Neural cell (in vitro differentiated cells): Measurements from ENCODE around the gene CDK6. TPM values are rescaled to one million over a fixed set of nuclear protein-coding genes. Genes with fewer than 3 reads are reported as not detected.

ENCODE experiments used
- H2AFZ ChIP-seq: fragments of 200-600, 300-800 bp; sonication (generic), shearing (Covaris generic); 2 replicates; pipeline ENCODE4 v1.6.0; 2014; ENCODE audit warnings: low read depth, mild to moderate bottlenecking, antibody characterized with exemption, low read length, moderate library complexity
- H3F3A ChIP-seq: fragments of 200-600 bp; shearing (Covaris generic); 2 replicates; pipeline ENCODE4 v1.6.1; 2016; ENCODE audit warnings: mild to moderate bottlenecking, moderate library complexity, mixed read lengths, antibody characterized with exemption, low read length; ENCODE audit not compliant: insufficient read depth, poor library complexity, severe bottlenecking
- H3K27ac ChIP-seq: fragments of 200-600, 300-800 bp; sonication (generic), shearing (Covaris generic); 2 replicates; pipeline ENCODE4 v1.5.1; 2014; ENCODE audit warnings: mild to moderate bottlenecking, low read length, moderate library complexity
- H3K27me3 ChIP-seq: fragments of 300-800, 200-600 bp; sonication (generic), shearing (Covaris generic); 2 replicates; pipeline ENCODE4 v1.6.0; 2014; ENCODE audit warnings: mild to moderate bottlenecking, low read depth, low read length, moderate library complexity; ENCODE audit not compliant: insufficient read depth
- H3K36me3 ChIP-seq: fragments of 300-800, 200-600 bp; sonication (generic), shearing (Covaris generic); 2 replicates; pipeline ENCODE4 v1.5.1; 2014; ENCODE audit warnings: mild to moderate bottlenecking, antibody characterized with exemption, low read length, moderate library complexity; ENCODE audit not compliant: insufficient read depth
- H3K4me2 ChIP-seq: fragments of 300-800, 200-600 bp; sonication (generic), shearing (Covaris generic); 2 replicates; pipeline ENCODE4 v1.6.0; 2014; ENCODE audit warnings: mild to moderate bottlenecking, low read length
- H3K4me3 ChIP-seq: fragments of 300-800, 200-600 bp; sonication (generic), shearing (Covaris generic); 2 replicates; pipeline ENCODE4 v1.5.1; 2014; ENCODE audit warnings: mild to moderate bottlenecking, low read length, moderate library complexity
- H3K79me2 ChIP-seq: fragments of 200-600 bp; shearing (Covaris generic); replicated peaks from 2 replicates; pipeline ENCODE4 v1.6.0; 2014; ENCODE audit warnings: mild to moderate bottlenecking, low read length, moderate library complexity; ENCODE audit not compliant: insufficient read depth
- H3K9ac ChIP-seq: fragments of 300-800, 200-600 bp; sonication (generic), shearing (Covaris generic); 2 replicates; pipeline ENCODE4 v1.6.1; 2016; ENCODE audit warnings: mild to moderate bottlenecking, low read length, mixed read lengths
- H3K9me2 ChIP-seq: fragments of 200-600 bp; shearing (Covaris generic); 2 replicates; pipeline ENCODE4 v1.6.1; 2016; ENCODE audit warnings: mild to moderate bottlenecking, low read length, mixed read lengths; ENCODE audit not compliant: insufficient read depth
- H3K9me3 ChIP-seq: fragments of 200-600, 300-800 bp; sonication (generic), shearing (Covaris generic); 2 replicates; pipeline ENCODE4 v1.6.1; 2016; ENCODE audit warnings: mild to moderate bottlenecking, mixed run types, low read length, moderate library complexity, mixed read lengths
- H4K20me1 ChIP-seq: fragments of 200-600 bp; shearing (Covaris generic); 2 replicates; pipeline ENCODE4 v1.6.1; 2016; ENCODE audit warnings: mild to moderate bottlenecking, mixed run types; ENCODE audit not compliant: insufficient read depth
- EP300 ChIP-seq: fragments of 450-650 bp; conservative IDR thresholded peaks from 2 replicates; pipeline ENCODE4 v1.6.1; 2014; ENCODE audit warnings: antibody characterized with exemption, mild to moderate bottlenecking, moderate library complexity; ENCODE audit not compliant: poor library complexity, severe bottlenecking
- EZH2 ChIP-seq: fragments of 200-600, 300-800 bp; shearing (Covaris generic), sonication (generic); IDR thresholded peaks from 2 replicates; pipeline ENCODE4 v1.6.1; 2014; ENCODE audit warnings: antibody characterized with exemption, low read length, borderline replicate concordance, mild to moderate bottlenecking; ENCODE audit not compliant: insufficient read depth, poor library complexity, severe bottlenecking
- MXI1 ChIP-seq: fragments of 450-650 bp; conservative IDR thresholded peaks from 2 replicates; pipeline ENCODE4 v1.6.1; 2014; ENCODE audit warnings: antibody characterized with exemption, mild to moderate bottlenecking; ENCODE audit not compliant: poor library complexity, severe bottlenecking
- POLR2AphosphoS5 ChIP-seq: IDR thresholded peaks from 2 replicates; pipeline ENCODE4 v1.6.1; 2012
- RAD21 ChIP-seq: fragments of 450-650 bp; conservative IDR thresholded peaks from 2 replicates; pipeline ENCODE4 v1.6.1; 2014; ENCODE audit warnings: antibody characterized with exemption, mild to moderate bottlenecking, moderate library complexity
- REST ChIP-seq: IDR thresholded peaks from 2 replicates; pipeline ENCODE4 v1.6.1; 2012; ENCODE audit warnings: borderline replicate concordance
- SMC3 ChIP-seq: fragments of 450-650 bp; conservative IDR thresholded peaks from 2 replicates; pipeline ENCODE4 v1.6.1; 2014; ENCODE audit warnings: antibody characterized with exemption, mild to moderate bottlenecking, moderate library complexity; ENCODE audit not compliant: poor library complexity
- TAF1 ChIP-seq: IDR thresholded peaks from 2 replicates; pipeline ENCODE4 v1.6.1; 2012; ENCODE audit warnings: low read depth
- polyA plus RNA-seq: library from polyadenylated mRNA; depleted of rRNA; stranded (reverse); fragments of >200 nt; gene quantifications from 2 replicates; pipeline ENCODE4 v1.2.3, GENCODE V29; 2014
- TF ChIP-seq, protein P1 (sequence below): fragments of 450-650 bp; IDR thresholded peaks from 2 replicates; pipeline ENCODE4 v1.5.1; 2014; ENCODE audit warnings: antibody characterized with exemption, mild to moderate bottlenecking, moderate library complexity; ENCODE audit not compliant: poor library complexity, severe bottlenecking

CDK6 gene
- polyA plus RNA-seq, 1 donor from 2014 or later: 4.1 TPM

- no peak overlapping the region for H3K4me3 ChIP-seq
- H3K27me3 ChIP-seq: no peaks in the 10 kb centered on the region
- no peaks in the 10 kb centered on the region for H3K9me2 ChIP-seq
- H3K9ac ChIP-seq: no peak overlapping the region
- H3K79me2 ChIP-seq: no peaks in the 10 kb centered on the region
- H3K36me3 ChIP-seq: no peaks in the 10 kb centered on the region
- TF ChIP-seq REST (no peak), EP300 (no peak), MXI1 (no peak), POLR2AphosphoS5 (no peak), RAD21 (no peak), SMC3 (no peak), TAF1 (no peak), EZH2 (no peak)
- TF ChIP-seq, protein P1, sequence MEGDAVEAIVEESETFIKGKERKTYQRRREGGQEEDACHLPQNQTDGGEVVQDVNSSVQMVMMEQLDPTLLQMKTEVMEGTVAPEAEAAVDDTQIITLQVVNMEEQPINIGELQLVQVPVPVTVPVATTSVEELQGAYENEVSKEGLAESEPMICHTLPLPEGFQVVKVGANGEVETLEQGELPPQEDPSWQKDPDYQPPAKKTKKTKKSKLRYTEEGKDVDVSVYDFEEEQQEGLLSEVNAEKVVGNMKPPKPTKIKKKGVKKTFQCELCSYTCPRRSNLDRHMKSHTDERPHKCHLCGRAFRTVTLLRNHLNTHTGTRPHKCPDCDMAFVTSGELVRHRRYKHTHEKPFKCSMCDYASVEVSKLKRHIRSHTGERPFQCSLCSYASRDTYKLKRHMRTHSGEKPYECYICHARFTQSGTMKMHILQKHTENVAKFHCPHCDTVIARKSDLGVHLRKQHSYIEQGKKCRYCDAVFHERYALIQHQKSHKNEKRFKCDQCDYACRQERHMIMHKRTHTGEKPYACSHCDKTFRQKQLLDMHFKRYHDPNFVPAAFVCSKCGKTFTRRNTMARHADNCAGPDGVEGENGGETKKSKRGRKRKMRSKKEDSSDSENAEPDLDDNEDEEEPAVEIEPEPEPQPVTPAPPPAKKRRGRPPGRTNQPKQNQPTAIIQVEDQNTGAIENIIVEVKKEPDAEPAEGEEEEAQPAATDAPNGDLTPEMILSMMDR: no peak
- no peak overlapping the region for H2AFZ ChIP-seq
- no peaks in the 10 kb centered on the region for H3F3A ChIP-seq
- H3K9me3 ChIP-seq: no peaks in the 10 kb centered on the region
- H4K20me1 ChIP-seq: no peaks in the 10 kb centered on the region
- H3K4me2 ChIP-seq: no peak overlapping the region
- H3K27ac ChIP-seq: no peak overlapping the region
Observed at GRCh38 chr7:92809397-92809759, 27.0 kb downstream of the CDK6 start.

GRCh38 chr7:92808635-92809034 is 27.7 kb downstream of the CDK6 start:
- TF ChIP-seq POLR2AphosphoS5 (no peak), EZH2 (no peak), EP300 (no peak), REST (no peak), SMC3 (no peak), TAF1 (no peak), MXI1 (no peak), RAD21 (no peak)
- TF ChIP-seq, protein P1: no peak
- H3K9me2 ChIP-seq: no peaks in the 10 kb centered on the region
- no peaks in the 10 kb centered on the region for H4K20me1 ChIP-seq
- H3K9ac ChIP-seq: no peak overlapping the region
- no peak overlapping the region for H3K4me3 ChIP-seq
- no peaks in the 10 kb centered on the region for H3K36me3 ChIP-seq
- H3K27me3 ChIP-seq: no peaks in the 10 kb centered on the region
- H2AFZ ChIP-seq: no peak overlapping the region
- no peaks in the 10 kb centered on the region for H3K9me3 ChIP-seq
- no peak overlapping the region for H3K4me2 ChIP-seq
- no peak overlapping the region for H3K27ac ChIP-seq
- H3F3A ChIP-seq: no peaks in the 10 kb centered on the region
- no peaks in the 10 kb centered on the region for H3K79me2 ChIP-seq
